HepG2 (cell line): Measurements from ENCODE around the gene MDP1. TPM values are rescaled to one million over a fixed set of nuclear protein-coding genes. Genes with fewer than 3 reads are reported as not detected.

ENCODE experiments used
- CCDC6 ChIP-seq: sonication (generic); formaldehyde crosslinking; IDR thresholded peaks from 2 replicates; pipeline ENCODE4 v1.8.1; 2022; ENCODE audit warnings: mild to moderate bottlenecking, missing genetic modification reagents, moderate library complexity
- FOXO1 ChIP-seq: sonication (generic); formaldehyde crosslinking; IDR thresholded peaks from 2 replicates; pipeline ENCODE4 v1.4.0; 2020; ENCODE audit warnings: missing genetic modification reagents
- ISX ChIP-seq: sonication (generic); formaldehyde crosslinking; conservative IDR thresholded peaks from 2 replicates; pipeline ENCODE4 v1.5.0; 2020; ENCODE audit warnings: missing genetic modification reagents
- KAT7 ChIP-seq: IDR thresholded peaks from 2 replicates; pipeline ENCODE4 v1.6.1; 2018; ENCODE audit warnings: borderline replicate concordance, missing compliant biosample characterization
- KDM6A ChIP-seq: IDR thresholded peaks from 2 replicates; pipeline ENCODE4 v1.6.1; 2016; ENCODE audit warnings: low read depth
- NFKB2 ChIP-seq: sonication (generic); formaldehyde crosslinking; IDR thresholded peaks from 2 replicates; pipeline ENCODE4 v1.4.0; 2020; ENCODE audit warnings: missing genetic modification reagents, borderline replicate concordance
- NFYC ChIP-seq: IDR thresholded peaks from 2 replicates; pipeline ENCODE4 v1.6.1; 2016; ENCODE audit warnings: missing genetic modification reagents, missing compliant biosample characterization
- PHF8 ChIP-seq: sonication (generic); formaldehyde crosslinking; IDR thresholded peaks from 2 replicates; pipeline ENCODE4 v1.5.0; 2020; ENCODE audit warnings: missing genetic modification reagents
- POGZ ChIP-seq: sonication (generic); formaldehyde crosslinking; IDR thresholded peaks from 2 replicates; pipeline ENCODE4 v1.4.0; 2020; ENCODE audit warnings: mild to moderate bottlenecking, missing genetic modification reagents
- RBAK ChIP-seq: sonication (generic); formaldehyde crosslinking; IDR thresholded peaks from 2 replicates; pipeline ENCODE4 v1.5.1; 2020; ENCODE audit warnings: mild to moderate bottlenecking, missing genetic modification reagents
- ZBTB3 ChIP-seq: sonication (generic); formaldehyde crosslinking; IDR thresholded peaks from 2 replicates; pipeline ENCODE4 v1.4.0; 2020; ENCODE audit warnings: low read depth, mild to moderate bottlenecking, moderate library complexity, missing genetic modification reagents, borderline replicate concordance
- ZFP41 ChIP-seq: sonication (generic); formaldehyde crosslinking; IDR thresholded peaks from 2 replicates; pipeline ENCODE4 v1.4.0; 2020; ENCODE audit warnings: mild to moderate bottlenecking, missing genetic modification reagents, borderline replicate concordance
- ZFP90 ChIP-seq: sonication (generic); formaldehyde crosslinking; IDR thresholded peaks from 2 replicates; pipeline ENCODE4 v1.8.0; 2022; ENCODE audit warnings: missing genetic modification reagents, mild to moderate bottlenecking, inconsistent platforms, borderline replicate concordance
- ZNF17 ChIP-seq: sonication (generic); formaldehyde crosslinking; IDR thresholded peaks from 2 replicates; pipeline ENCODE4 v1.5.0; 2020; ENCODE audit warnings: mild to moderate bottlenecking, missing genetic modification reagents
- ZNF337 ChIP-seq: sonication (generic); formaldehyde crosslinking; IDR thresholded peaks from 2 replicates; pipeline ENCODE4 v1.5.1; 2020; ENCODE audit warnings: missing genetic modification reagents, low read depth, mild to moderate bottlenecking, borderline replicate concordance
- ZNF552 ChIP-seq: sonication (generic); formaldehyde crosslinking; IDR thresholded peaks from 2 replicates; pipeline ENCODE4 v1.9.0; 2022; ENCODE audit warnings: missing genetic modification reagents, mild to moderate bottlenecking, borderline replicate concordance
- ZNF557 ChIP-seq: sonication (generic); formaldehyde crosslinking; IDR thresholded peaks from 2 replicates; pipeline ENCODE4 v1.4.0; 2020; ENCODE audit warnings: missing genetic modification reagents
- ZNF607 ChIP-seq: sonication (generic); formaldehyde crosslinking; IDR thresholded peaks from 2 replicates; pipeline ENCODE4 v1.5.1; 2020; ENCODE audit warnings: missing genetic modification reagents, mild to moderate bottlenecking, borderline replicate concordance
- ZNF75D ChIP-seq: sonication (generic); formaldehyde crosslinking; IDR thresholded peaks from 2 replicates; pipeline ENCODE4 v1.8.1; 2023; ENCODE audit warnings: missing genetic modification reagents, mild to moderate bottlenecking, borderline replicate concordance
- ZNF761 ChIP-seq: sonication (generic); formaldehyde crosslinking; conservative IDR thresholded peaks from 2 replicates; pipeline ENCODE4 v1.4.0; 2020; ENCODE audit warnings: mild to moderate bottlenecking, missing genetic modification reagents
- ZNF772 ChIP-seq: sonication (generic); formaldehyde crosslinking; IDR thresholded peaks from 2 replicates; pipeline ENCODE4 v1.5.0; 2020; ENCODE audit warnings: mild to moderate bottlenecking, missing genetic modification reagents
- ZSCAN25 ChIP-seq: sonication (generic); formaldehyde crosslinking; IDR thresholded peaks from 2 replicates; pipeline ENCODE4 v1.8.0; 2022; ENCODE audit warnings: mild to moderate bottlenecking, missing genetic modification reagents
- polyA plus RNA-seq, 8 experiments: library from polyadenylated mRNA; depleted of rRNA in 3 of 8; stranded (reverse) in 7 of 8; unstranded in 1 of 8; fragments of >200 nt; fragmentation: Illumina TruSeq in 4 of 8; extraction: Trizol in 4 of 8; gene quantifications; 2 replicates each; pipeline versions ENCODE4 v1.2.1 to v1.2.3, GENCODE V29; 2011 to 2016; ENCODE audit warnings: low read depth in 4 of 8, missing spikeins in 1 of 8, mixed read lengths in 1 of 8; ENCODE audit not compliant: insufficient read depth in 1 of 8
- total RNA-seq, 5 experiments: library from RNA; depleted of rRNA; stranded (reverse); fragments of >200 nt; fragmentation: Illumina TruSeq; extraction: Trizol; gene quantifications; 2 replicates each; pipeline ENCODE4 v1.2.3, GENCODE V29; 2016; ENCODE audit warnings: low read depth in 1 of 5
- TF ChIP-seq, protein P1 (sequence below): sonication (generic); formaldehyde crosslinking; IDR thresholded peaks from 2 replicates; pipeline ENCODE4 v1.5.0; 2020; ENCODE audit warnings: mild to moderate bottlenecking, missing genetic modification reagents, borderline replicate concordance
- TF ChIP-seq, protein P2 (sequence below): sonication (generic); formaldehyde crosslinking; IDR thresholded peaks from 2 replicates; pipeline ENCODE4 v1.5.0; 2020; ENCODE audit warnings: missing genetic modification reagents
- TF ChIP-seq, protein P3 (sequence below): sonication (generic); formaldehyde crosslinking; IDR thresholded peaks from 2 replicates; pipeline ENCODE4 v1.4.0; 2020; ENCODE audit warnings: missing genetic modification reagents

MDP1 gene
- total and polyA plus RNA-seq, 2 of the 13 experiments (the other 11 are each of a cell fraction or from before 2014, with no cell fraction given), result 44.1 to 48.7 TPM

DNA sequence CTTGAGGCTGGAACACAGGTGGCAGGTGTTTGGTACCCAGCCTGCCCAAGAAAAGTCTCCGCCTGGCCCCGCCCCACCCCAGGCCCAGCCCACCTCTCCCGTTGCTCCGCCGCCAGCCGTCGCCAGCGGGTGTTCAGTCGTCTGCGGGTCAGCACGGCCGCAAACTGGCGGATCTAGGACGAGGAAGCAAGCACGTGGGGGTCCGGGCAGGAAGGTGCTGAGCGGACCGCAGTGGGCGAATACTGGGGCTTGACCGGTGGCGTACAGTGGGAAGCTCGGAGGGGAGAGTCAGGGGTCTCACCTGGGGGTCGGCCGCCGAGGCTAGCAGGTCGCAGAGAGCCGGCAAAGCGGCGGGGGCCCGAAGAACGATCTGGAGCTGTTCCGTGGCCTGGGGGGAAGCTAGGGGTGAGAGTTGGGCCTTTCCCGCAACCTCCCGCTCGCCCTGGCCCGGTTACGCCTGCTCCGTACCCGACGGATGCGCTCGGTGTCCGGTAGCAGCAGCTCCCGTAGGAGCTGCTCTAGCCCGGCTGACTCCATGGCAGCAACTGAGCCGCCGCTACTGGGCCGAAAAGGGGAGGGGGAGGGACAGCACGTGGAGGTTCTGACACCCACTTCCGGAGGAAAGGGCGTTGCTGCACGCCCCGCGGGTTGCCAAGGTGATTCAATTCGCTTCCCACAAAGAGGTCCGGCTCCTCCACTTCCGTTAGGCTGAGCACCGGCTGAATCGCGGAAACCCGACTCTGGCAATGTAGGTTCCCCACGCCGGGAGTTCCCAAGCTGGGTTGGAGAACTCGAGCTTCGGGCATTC is 27.4 kb downstream of the MDP1 start, which contains the start of gene IPO4 (continued):
- peak; percentile 91 for TF ChIP-seq ZNF607
- TF ChIP-seq ZBTB3 (CRISPR knock-in tag), result peak; percentile 90
- TF ChIP-seq FOXO1 (CRISPR knock-in tag), result peak; percentile 95
- peak; percentile 99 for TF ChIP-seq KAT7 (CRISPR knock-in tag)
- TF ChIP-seq NFYC (CRISPR knock-in tag), result peak; percentile 73
- peak; percentile 45 for TF ChIP-seq ISX (CRISPR knock-in tag)
- no peak for TF ChIP-seq RBAK
- peak; percentile 99; the same call in 1 of the 2 replicates for TF ChIP-seq ZNF337 (CRISPR knock-in tag)
- no peak for TF ChIP-seq ZNF17 (CRISPR knock-in tag)
- TF ChIP-seq PHF8, result peak; percentile 95
- TF ChIP-seq, protein P1, sequence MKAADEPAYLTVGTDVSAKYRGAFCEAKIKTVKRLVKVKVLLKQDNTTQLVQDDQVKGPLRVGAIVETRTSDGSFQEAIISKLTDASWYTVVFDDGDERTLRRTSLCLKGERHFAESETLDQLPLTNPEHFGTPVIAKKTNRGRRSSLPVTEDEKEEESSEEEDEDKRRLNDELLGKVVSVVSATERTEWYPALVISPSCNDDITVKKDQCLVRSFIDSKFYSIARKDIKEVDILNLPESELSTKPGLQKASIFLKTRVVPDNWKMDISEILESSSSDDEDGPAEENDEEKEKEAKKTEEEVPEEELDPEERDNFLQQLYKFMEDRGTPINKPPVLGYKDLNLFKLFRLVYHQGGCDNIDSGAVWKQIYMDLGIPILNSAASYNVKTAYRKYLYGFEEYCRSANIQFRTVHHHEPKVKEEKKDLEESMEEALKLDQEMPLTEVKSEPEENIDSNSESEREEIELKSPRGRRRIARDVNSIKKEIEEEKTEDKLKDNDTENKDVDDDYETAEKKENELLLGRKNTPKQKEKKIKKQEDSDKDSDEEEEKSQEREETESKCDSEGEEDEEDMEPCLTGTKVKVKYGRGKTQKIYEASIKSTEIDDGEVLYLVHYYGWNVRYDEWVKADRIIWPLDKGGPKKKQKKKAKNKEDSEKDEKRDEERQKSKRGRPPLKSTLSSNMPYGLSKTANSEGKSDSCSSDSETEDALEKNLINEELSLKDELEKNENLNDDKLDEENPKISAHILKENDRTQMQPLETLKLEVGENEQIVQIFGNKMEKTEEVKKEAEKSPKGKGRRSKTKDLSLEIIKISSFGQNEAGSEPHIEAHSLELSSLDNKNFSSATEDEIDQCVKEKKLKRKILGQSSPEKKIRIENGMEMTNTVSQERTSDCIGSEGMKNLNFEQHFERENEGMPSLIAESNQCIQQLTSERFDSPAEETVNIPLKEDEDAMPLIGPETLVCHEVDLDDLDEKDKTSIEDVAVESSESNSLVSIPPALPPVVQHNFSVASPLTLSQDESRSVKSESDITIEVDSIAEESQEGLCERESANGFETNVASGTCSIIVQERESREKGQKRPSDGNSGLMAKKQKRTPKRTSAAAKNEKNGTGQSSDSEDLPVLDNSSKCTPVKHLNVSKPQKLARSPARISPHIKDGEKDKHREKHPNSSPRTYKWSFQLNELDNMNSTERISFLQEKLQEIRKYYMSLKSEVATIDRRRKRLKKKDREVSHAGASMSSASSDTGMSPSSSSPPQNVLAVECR (CRISPR knock-in tag), result peak; percentile 100
- peak; percentile 90; the same call in 1 of the 2 replicates for TF ChIP-seq ZNF557
- TF ChIP-seq ZNF75D (CRISPR knock-in tag), result no peak
- TF ChIP-seq, protein P2, sequence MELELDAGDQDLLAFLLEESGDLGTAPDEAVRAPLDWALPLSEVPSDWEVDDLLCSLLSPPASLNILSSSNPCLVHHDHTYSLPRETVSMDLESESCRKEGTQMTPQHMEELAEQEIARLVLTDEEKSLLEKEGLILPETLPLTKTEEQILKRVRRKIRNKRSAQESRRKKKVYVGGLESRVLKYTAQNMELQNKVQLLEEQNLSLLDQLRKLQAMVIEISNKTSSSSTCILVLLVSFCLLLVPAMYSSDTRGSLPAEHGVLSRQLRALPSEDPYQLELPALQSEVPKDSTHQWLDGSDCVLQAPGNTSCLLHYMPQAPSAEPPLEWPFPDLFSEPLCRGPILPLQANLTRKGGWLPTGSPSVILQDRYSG, result peak; percentile 97
- peak; percentile 100 for TF ChIP-seq ZNF772 (CRISPR knock-in tag)
- TF ChIP-seq ZFP90 (CRISPR knock-in tag), result peak; percentile 99
- TF ChIP-seq NFKB2 (CRISPR knock-in tag), result peak; percentile 94
- no peak for TF ChIP-seq CCDC6 (CRISPR knock-in tag)
- TF ChIP-seq KDM6A (CRISPR knock-in tag), result peak; percentile 19; the same call in 1 of the 2 replicates
- TF ChIP-seq ZFP41 (CRISPR knock-in tag), result peak; percentile 95
- peak; percentile 99 for TF ChIP-seq POGZ (CRISPR knock-in tag)
- TF ChIP-seq, protein P3, sequence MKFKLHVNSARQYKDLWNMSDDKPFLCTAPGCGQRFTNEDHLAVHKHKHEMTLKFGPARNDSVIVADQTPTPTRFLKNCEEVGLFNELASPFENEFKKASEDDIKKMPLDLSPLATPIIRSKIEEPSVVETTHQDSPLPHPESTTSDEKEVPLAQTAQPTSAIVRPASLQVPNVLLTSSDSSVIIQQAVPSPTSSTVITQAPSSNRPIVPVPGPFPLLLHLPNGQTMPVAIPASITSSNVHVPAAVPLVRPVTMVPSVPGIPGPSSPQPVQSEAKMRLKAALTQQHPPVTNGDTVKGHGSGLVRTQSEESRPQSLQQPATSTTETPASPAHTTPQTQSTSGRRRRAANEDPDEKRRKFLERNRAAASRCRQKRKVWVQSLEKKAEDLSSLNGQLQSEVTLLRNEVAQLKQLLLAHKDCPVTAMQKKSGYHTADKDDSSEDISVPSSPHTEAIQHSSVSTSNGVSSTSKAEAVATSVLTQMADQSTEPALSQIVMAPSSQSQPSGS (CRISPR knock-in tag), result peak; percentile 98; the same call in 1 of the 2 replicates
- TF ChIP-seq ZNF552 (CRISPR knock-in tag), result peak; percentile 85
- TF ChIP-seq ZSCAN25 (CRISPR knock-in tag), result peak; percentile 93
- TF ChIP-seq ZNF761 (CRISPR knock-in tag), result peak; percentile 98
